ENCODE measurements around the gene AHSG. TPM values are rescaled to one million over a fixed set of nuclear protein-coding genes. Genes with fewer than 3 reads are reported as not detected.

AHSG gene
- total RNA-seq, 4 donors from 2014 or later = 0.36 TPM; not detected in 3

DNA sequence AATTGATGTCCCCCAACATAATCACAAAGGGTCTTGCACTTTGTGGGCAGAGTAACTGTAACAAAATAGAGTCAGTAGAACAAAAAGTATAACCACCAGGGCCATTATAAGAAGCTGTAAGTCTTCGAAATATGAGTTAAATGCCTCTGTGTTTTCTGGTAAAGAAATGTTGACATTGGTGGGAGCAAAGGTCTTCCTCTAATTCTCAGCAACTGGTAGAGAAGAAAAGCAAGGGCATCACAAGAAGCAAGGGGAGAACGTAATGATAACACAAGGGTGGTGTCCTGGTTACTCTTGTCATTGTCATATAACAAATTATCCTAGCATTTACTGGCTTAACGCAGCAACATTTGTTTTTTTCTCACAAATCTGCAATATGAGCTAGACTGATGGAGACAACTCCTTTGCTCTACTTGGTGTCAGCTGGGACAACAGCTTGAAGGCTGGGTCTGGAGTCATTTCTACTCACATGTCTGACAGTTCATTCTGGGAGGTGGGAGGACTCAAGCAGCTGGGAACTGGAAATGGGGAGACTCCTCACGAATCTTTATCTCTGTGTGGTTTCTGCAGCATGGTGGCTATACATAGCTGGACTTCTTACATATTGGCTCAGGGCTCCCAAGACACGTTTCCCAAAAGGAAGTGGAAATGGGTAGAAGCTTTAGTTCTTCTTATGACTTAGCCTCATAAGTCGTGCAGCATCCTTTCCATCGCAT is 22.1 kb upstream of the AHSG start:
- WGBS, 2 donors = 81 to 82% methylated on average over 7 of the region's 7 CpGs
- TF ChIP-seq POLR2A (IDR thresholded peaks at IDR 0.05) = no peak
- TF ChIP-seq, protein P1, sequence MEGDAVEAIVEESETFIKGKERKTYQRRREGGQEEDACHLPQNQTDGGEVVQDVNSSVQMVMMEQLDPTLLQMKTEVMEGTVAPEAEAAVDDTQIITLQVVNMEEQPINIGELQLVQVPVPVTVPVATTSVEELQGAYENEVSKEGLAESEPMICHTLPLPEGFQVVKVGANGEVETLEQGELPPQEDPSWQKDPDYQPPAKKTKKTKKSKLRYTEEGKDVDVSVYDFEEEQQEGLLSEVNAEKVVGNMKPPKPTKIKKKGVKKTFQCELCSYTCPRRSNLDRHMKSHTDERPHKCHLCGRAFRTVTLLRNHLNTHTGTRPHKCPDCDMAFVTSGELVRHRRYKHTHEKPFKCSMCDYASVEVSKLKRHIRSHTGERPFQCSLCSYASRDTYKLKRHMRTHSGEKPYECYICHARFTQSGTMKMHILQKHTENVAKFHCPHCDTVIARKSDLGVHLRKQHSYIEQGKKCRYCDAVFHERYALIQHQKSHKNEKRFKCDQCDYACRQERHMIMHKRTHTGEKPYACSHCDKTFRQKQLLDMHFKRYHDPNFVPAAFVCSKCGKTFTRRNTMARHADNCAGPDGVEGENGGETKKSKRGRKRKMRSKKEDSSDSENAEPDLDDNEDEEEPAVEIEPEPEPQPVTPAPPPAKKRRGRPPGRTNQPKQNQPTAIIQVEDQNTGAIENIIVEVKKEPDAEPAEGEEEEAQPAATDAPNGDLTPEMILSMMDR (IDR thresholded peaks at IDR 0.05) = no peak
- H3K4me3 ChIP-seq (ENCODE audit: low read depth, poor library complexity, severe bottlenecking) = no peak overlapping the region
- no peak for DNase-seq (ENCODE audit: low spot score in 2 of 2)
- intact Hi-C loops (cut with DNase I; ENCODE audit: low total_unique reads) = no loop called here

DNA sequence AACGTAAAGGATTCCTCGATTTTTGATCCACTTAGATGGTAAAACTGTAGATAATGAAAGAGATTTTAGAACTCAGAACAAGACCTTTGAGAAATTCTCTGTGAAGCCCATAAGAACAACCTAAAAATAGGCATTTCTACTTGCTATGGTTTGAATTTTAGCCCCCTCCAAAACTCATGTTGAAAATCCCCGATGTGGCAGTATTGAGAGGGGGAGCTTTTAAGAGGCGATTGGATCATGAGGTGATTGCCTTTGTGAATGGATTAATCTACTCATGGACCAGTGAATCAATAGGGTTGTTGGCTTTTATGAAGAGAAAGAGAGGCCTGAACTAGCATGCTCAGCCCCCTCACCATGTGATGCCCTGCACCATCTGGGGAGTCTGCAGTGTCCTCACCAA is 20.2 kb upstream of the AHSG start:
- no peak for DNase-seq (ENCODE audit: low spot score in 2 of 2)
- no peak overlapping the region for H3K4me3 ChIP-seq (ENCODE audit: low read depth, poor library complexity, severe bottlenecking)
- intact Hi-C loops (cut with DNase I; ENCODE audit: low total_unique reads) = no loop called here
- TF ChIP-seq, protein P1 (IDR thresholded peaks at IDR 0.05) = no peak
- TF ChIP-seq POLR2A (IDR thresholded peaks at IDR 0.05) = no peak
- WGBS, 2 donors = 90% methylated on average over 4 of the region's 4 CpGs

DNA sequence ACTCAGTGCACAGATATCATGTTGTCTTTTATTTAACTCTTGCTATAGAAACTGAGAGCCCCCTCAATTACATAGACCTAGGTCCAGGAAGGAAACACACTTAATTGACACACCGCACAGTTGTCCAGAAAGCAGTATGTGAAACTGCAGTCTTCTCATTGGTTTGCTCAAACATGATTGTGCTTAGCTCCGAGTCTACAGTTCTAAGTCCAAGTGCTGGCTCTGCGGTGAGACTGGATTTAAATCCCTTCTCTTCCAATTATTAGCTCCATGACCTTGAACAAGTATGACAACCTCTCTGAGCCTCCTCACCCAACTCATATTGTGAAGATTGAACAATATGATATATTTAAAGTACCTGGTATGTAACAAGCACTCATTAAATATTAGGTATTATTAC is 19.0 kb upstream of the AHSG start:
- 91 to 98% methylated on average over 3 of the region's 3 CpGs for WGBS, 2 donors
- TF ChIP-seq, protein P1 (IDR thresholded peaks at IDR 0.05) = no peak
- no peak for TF ChIP-seq POLR2A (IDR thresholded peaks at IDR 0.05)
- H3K4me3 ChIP-seq (ENCODE audit: low read depth, poor library complexity, severe bottlenecking) = no peak overlapping the region
- no peak for DNase-seq (ENCODE audit: low spot score in 2 of 2)
- intact Hi-C loops (cut with DNase I; ENCODE audit: low total_unique reads) = no loop called here

DNA sequence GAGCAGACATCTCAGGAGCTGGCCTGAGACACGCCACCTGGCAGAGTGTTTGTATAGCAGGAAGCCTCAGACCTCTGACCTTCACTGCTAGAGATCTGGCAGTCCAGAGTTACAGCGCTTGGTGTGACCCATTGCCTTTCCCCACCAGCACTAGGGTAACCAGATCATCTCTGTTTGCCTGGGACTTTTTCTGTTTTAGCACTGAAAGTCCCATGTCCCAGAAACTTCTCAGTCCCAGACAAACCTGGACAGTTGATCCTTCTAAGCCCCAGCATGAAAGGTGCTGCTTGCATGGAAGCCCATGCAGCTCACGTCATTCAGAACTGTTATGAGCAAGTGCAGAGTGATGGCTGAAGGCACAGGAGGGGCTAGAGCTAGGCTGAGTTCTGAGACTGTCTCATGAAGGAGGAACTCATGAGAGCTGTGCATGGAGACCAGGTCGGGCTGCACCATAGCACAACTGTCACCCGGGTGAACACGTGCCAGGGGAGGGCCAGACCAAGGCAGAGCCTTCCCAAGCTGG is 18.2 kb upstream of the AHSG start:
- no peak for TF ChIP-seq POLR2A (IDR thresholded peaks at IDR 0.05)
- TF ChIP-seq, protein P1 (IDR thresholded peaks at IDR 0.05) = no peak
- no peak overlapping the region for H3K4me3 ChIP-seq (ENCODE audit: low read depth, poor library complexity, severe bottlenecking)
- intact Hi-C loops (cut with DNase I; ENCODE audit: low total_unique reads) = no loop called here
- no peak for DNase-seq (ENCODE audit: low spot score in 2 of 2)
- 86 to 87% methylated on average over 6 of the region's 6 CpGs for WGBS, 2 donors

DNA sequence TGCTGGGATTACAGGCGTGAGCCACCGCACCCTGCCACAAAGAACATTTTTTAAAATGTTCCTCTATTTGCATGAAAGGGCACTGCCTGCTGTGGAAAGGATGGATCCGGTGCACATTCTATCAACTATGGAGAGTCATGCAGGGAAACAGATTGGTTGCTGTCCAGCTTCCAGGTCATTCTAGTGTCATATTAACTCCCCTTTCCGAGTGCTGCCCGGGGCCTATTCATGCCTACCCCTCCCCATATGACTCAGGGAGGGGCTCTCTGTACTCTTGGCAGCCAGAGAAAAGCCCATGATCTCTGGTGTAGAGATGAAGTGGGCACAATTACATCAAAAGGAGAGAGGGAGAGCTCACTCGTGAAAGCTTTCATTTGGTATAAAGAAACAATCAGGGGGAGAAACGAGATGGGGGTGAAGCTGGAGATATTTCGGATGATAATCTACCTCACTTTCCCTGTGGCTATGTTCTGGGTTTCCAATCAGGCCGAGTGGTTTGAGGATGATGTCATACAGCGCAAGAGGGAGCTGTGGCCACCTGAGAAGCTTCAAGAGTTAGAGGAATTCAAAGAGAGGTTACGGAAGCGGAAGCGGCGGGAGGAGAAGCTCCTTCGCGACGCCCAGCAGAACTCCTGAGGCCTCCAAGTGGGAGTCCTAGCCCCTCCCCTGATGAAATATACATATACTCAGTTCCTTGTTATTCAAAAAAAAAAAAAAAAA is 16.1 kb upstream of the AHSG start:
- no peak overlapping the region for H3K4me3 ChIP-seq (ENCODE audit: low read depth, poor library complexity, severe bottlenecking)
- 57 to 58% methylated on average over 17 of the region's 17 CpGs for WGBS, 2 donors
- intact Hi-C loops (cut with DNase I; ENCODE audit: low total_unique reads) = no loop called here
- no peak for DNase-seq (ENCODE audit: low spot score in 2 of 2)
- TF ChIP-seq, protein P1 (IDR thresholded peaks at IDR 0.05) = no peak
- no peak for TF ChIP-seq POLR2A (IDR thresholded peaks at IDR 0.05)
